Breast epithelium (tissue), 4 donors: ENCODE data around the gene CORO1C. TPM values are rescaled to one million over a fixed set of nuclear protein-coding genes. Genes with fewer than 3 reads are reported as not detected.

Experiments
- DNase-seq, 2 donors: peaks; one replicate each; pipeline ENCODE4 v3.0.0-alpha.2; 2019; ENCODE audit warnings: low spot score in 2 of 2
- H3K27ac ChIP-seq, 2 donors: fragments of 200-600 bp; sonication (generic) in 1 of 2; one replicate each; pipeline ENCODE4 v1.5.1; 2016 to 2019; ENCODE audit warnings: mild to moderate bottlenecking in 1 of 2
- H3K27me3 ChIP-seq, 2 donors: fragments of 200-600 bp; sonication (generic) in 1 of 2; one replicate each; pipeline versions ENCODE4 v1.5.1 to v1.6.0; 2017 to 2019; ENCODE audit warnings: control low read depth in 1 of 2, mild to moderate bottlenecking in 1 of 2
- H3K36me3 ChIP-seq: fragments of 200-600 bp; one replicate; pipeline ENCODE4 v1.5.1; 2019
- H3K4me1 ChIP-seq, 2 donors: fragments of 200-600 bp; sonication (generic); one replicate each; pipeline ENCODE4 v1.5.1; 2016 to 2019; ENCODE audit warnings: control low read depth in 1 of 2
- H3K4me3 ChIP-seq, 3 donors: fragments of 200-600 bp; sonication (generic); 1 replicate in 2 of 3; 2 replicates in 1 of 3; pipeline ENCODE4 v1.5.1; 2016 to 2019; ENCODE audit warnings: mild to moderate bottlenecking in 3 of 3, moderate library complexity in 2 of 3
- H3K9me3 ChIP-seq, 2 donors: fragments of 200-600 bp; sonication (generic) in 1 of 2; one replicate each; pipeline ENCODE4 v1.5.1; 2016 to 2019; ENCODE audit warnings: control low read depth in 1 of 2
- POLR2A ChIP-seq: fragments of 450-650 bp; IDR thresholded peaks from one replicate; pipeline ENCODE4 v1.6.1; 2016; ENCODE audit warnings: antibody characterized with exemption, mild to moderate bottlenecking, moderate library complexity
- POLR2AphosphoS5 ChIP-seq, 3 donors: sonication (generic); formaldehyde crosslinking; IDR thresholded peaks; one replicate each; pipeline ENCODE4 v1.6.1; 2017; ENCODE audit warnings: antibody characterized with exemption in 3 of 3
- intact Hi-C: fragments of 100-400 bp; cut with DNase I; formaldehyde crosslinking; loops from one replicate; pipeline ENCODE4 v1.15.1; 2023; ENCODE audit warnings: low total_unique reads
- total RNA-seq, 3 donors: library from RNA; depleted of rRNA; stranded (reverse); fragments of >200 nt; gene quantifications; one replicate each; pipeline ENCODE4 v1.1.0, GENCODE V29; 2016
- TF ChIP-seq, protein P1 (sequence below), 3 donors: fragments of 450-650 bp; IDR thresholded peaks; one replicate each; pipeline ENCODE4 v1.5.1; 2016 to 2017; ENCODE audit warnings: antibody characterized with exemption in 3 of 3, mild to moderate bottlenecking in 3 of 3, moderate library complexity in 3 of 3

CORO1C gene
- total RNA-seq, 3 donors from 2014 or later = 121 to 155 (median 149) TPM

- Histone ChIP-seq H3K9me3 (no peaks in the 10 kb centered on the region), H3K4me1 (no peaks in the 10 kb centered on the region), H3K27ac (peak overlapping the region; percentile 97 to 98), H3K4me3 (peak overlapping the region; percentile 83 to 92 (median 89)), H3K27me3 (no peaks in the 10 kb centered on the region), H3K36me3 (no peaks in the 10 kb centered on the region)
- intact Hi-C loops = no loop called here
- DNase-seq = no peak
- TF ChIP-seq POLR2A = no peak
- no peak for TF ChIP-seq POLR2AphosphoS5 (IDR thresholded peaks at IDR 0.05)
- TF ChIP-seq, protein P1, sequence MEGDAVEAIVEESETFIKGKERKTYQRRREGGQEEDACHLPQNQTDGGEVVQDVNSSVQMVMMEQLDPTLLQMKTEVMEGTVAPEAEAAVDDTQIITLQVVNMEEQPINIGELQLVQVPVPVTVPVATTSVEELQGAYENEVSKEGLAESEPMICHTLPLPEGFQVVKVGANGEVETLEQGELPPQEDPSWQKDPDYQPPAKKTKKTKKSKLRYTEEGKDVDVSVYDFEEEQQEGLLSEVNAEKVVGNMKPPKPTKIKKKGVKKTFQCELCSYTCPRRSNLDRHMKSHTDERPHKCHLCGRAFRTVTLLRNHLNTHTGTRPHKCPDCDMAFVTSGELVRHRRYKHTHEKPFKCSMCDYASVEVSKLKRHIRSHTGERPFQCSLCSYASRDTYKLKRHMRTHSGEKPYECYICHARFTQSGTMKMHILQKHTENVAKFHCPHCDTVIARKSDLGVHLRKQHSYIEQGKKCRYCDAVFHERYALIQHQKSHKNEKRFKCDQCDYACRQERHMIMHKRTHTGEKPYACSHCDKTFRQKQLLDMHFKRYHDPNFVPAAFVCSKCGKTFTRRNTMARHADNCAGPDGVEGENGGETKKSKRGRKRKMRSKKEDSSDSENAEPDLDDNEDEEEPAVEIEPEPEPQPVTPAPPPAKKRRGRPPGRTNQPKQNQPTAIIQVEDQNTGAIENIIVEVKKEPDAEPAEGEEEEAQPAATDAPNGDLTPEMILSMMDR (IDR thresholded peaks at IDR 0.05) = no peak
These were observed 2.3 kb downstream of the CORO1C start for GRCh38 chr12:108728820-108729611.

GRCh38 chr12:108727868-108728735 lies 3.2 kb downstream of the CORO1C start:
- no peaks in the 10 kb centered on the region for H3K36me3 ChIP-seq
- H3K9me3 ChIP-seq = no peaks in the 10 kb centered on the region
- H3K4me3 ChIP-seq = no peak overlapping the region
- no peak for TF ChIP-seq POLR2A
- TF ChIP-seq, protein P1 (IDR thresholded peaks at IDR 0.05) = no peak
- TF ChIP-seq POLR2AphosphoS5 (IDR thresholded peaks at IDR 0.05) = no peak
- no peak for DNase-seq
- no peaks in the 10 kb centered on the region for H3K27me3 ChIP-seq
- H3K27ac ChIP-seq = no peak overlapping the region
- intact Hi-C loops = no loop called here
- H3K4me1 ChIP-seq = peaks cover 0 to 3% of the 10 kb centered on the region in 2 donors

DNA sequence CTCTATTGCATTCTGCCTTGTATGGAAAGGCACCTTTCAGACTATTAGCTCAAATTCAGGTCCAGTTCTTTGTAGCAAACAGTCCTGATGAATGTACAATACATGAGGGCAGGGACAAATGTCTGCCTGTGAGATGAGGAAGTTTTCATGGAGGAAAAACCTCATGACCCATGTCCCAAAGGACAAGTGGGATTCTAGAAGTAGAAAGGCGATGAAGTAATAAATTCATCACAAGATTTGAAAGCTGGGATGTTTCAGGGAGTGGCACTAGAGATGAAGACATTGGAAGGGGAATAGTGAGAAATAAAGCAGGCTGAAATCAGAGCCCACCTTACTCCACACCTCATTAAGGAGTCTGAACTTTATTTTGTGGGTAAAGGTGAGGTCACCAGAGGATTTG lies 4.2 kb downstream of the CORO1C start:
- H3K36me3 ChIP-seq = no peaks in the 10 kb centered on the region
- TF ChIP-seq POLR2AphosphoS5 (IDR thresholded peaks at IDR 0.05) (no peak), POLR2A (no peak)
- TF ChIP-seq, protein P1 (IDR thresholded peaks at IDR 0.05) = no peak
- H3K27ac ChIP-seq = no peak overlapping the region
- peaks cover 0 to 9% of the 10 kb centered on the region in 2 donors for H3K4me1 ChIP-seq
- no peak overlapping the region for H3K4me3 ChIP-seq
- intact Hi-C loops = no loop called here
- no peaks in the 10 kb centered on the region for H3K9me3 ChIP-seq
- DNase-seq = no peak
- H3K27me3 ChIP-seq = no peaks in the 10 kb centered on the region

DNA sequence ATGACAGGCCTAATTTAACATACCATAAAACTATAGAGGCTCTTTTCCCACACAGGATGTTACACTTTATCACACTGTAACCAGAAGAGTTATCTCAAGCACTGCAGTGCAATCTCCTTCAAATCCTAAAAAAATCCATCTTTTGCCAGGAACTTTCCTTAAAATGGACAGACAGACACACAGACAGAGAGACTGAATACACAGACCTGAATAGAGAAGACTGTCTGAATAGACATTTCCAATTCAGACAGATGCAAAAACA lies 6.5 kb downstream of the CORO1C start:
- H3K27ac ChIP-seq = no peak overlapping the region
- H3K9me3 ChIP-seq = no peaks in the 10 kb centered on the region
- H3K36me3 ChIP-seq = no peaks in the 10 kb centered on the region
- H3K4me1 ChIP-seq = peaks cover 0 to 11% of the 10 kb centered on the region in 2 donors
- DNase-seq = no peak
- H3K4me3 ChIP-seq = no peak overlapping the region
- intact Hi-C loops = no loop called here
- H3K27me3 ChIP-seq = no peaks in the 10 kb centered on the region
- TF ChIP-seq, protein P1 (IDR thresholded peaks at IDR 0.05) = no peak
- TF ChIP-seq POLR2A = no peak
- no peak for TF ChIP-seq POLR2AphosphoS5 (IDR thresholded peaks at IDR 0.05)
